Endothelial cell (in vitro differentiated cells): ENCODE data around the gene RGS17. TPM values are rescaled to one million over a fixed set of nuclear protein-coding genes. Genes with fewer than 3 reads are reported as not detected.

ENCODE experiments used
- DNase-seq: peaks from one replicate; pipeline ENCODE4 v3.0.0; 2021; ENCODE audit warnings: low spot score
- H3K27ac Mint-ChIP-seq: one replicate; pipeline ENCODE4 v1.8.0; 2021; ENCODE audit warnings: mixed read lengths, inconsistent platforms; ENCODE audit not compliant: unreplicated experiment
- H3K27me3 Mint-ChIP-seq: one replicate; pipeline ENCODE4 v1.8.0; 2021; ENCODE audit warnings: mild to moderate bottlenecking, moderate library complexity, mixed read lengths, inconsistent platforms; ENCODE audit not compliant: unreplicated experiment
- H3K36me3 Mint-ChIP-seq: one replicate; pipeline ENCODE4 v1.8.0; 2021; ENCODE audit warnings: mild to moderate bottlenecking, low read depth, mixed read lengths, inconsistent platforms; ENCODE audit not compliant: unreplicated experiment
- H3K4me1 Mint-ChIP-seq: one replicate; pipeline ENCODE4 v1.8.0; 2021; ENCODE audit warnings: mild to moderate bottlenecking, mixed read lengths, inconsistent platforms; ENCODE audit not compliant: unreplicated experiment
- H3K4me3 Mint-ChIP-seq: one replicate; pipeline ENCODE4 v1.8.0; 2021; ENCODE audit warnings: mild to moderate bottlenecking, mixed read lengths, inconsistent platforms; ENCODE audit not compliant: unreplicated experiment
- H3K9me3 Mint-ChIP-seq: one replicate; pipeline ENCODE4 v1.8.0; 2021; ENCODE audit warnings: mixed read lengths, inconsistent platforms; ENCODE audit not compliant: unreplicated experiment
- CTCF ChIP-seq: fragments of 200-600 bp; sonication (generic); IDR thresholded peaks from one replicate; pipeline ENCODE4 v1.5.0; 2021; ENCODE audit warnings: antibody characterized with exemption; ENCODE audit not compliant: unreplicated experiment
- total RNA-seq: library from RNA; stranded (reverse); fragmentation: NEBNext Ultra II Directional; extraction: Animal tissue kit (Norgen Biotek cat#: 25700); gene quantifications from one replicate; pipeline ENCODE4 v1.2.1, GENCODE V29; 2021; ENCODE audit not compliant: unreplicated experiment

RGS17 gene
- total RNA-seq, 1 donor from 2014 or later, result 12.0 TPM

GRCh38 chr6:152957796-152958195, 173.3 kb downstream of the RGS17 start:
- no peaks in the 10 kb centered on the region for H3K27me3 Mint-ChIP-seq
- no peak for TF ChIP-seq CTCF
- H3K9me3 Mint-ChIP-seq, result no peaks in the 10 kb centered on the region
- H3K27ac Mint-ChIP-seq, result no peak overlapping the region
- no peaks in the 10 kb centered on the region for H3K4me1 Mint-ChIP-seq
- no peak overlapping the region for H3K4me3 Mint-ChIP-seq
- no peaks in the 10 kb centered on the region for H3K36me3 Mint-ChIP-seq
- DNase-seq, result no peak

Other genes starting within 250 kb of the RGS17 start
- 9.4 TPM for gene FBXO5, start 148.2 kb downstream of the RGS17 start, total RNA-seq
- gene MTRF1L, start 128.6 kb downstream of the RGS17 start, total RNA-seq, result 42.2 TPM